ENCODE results near the gene KDM6A. TPM values are rescaled to one million over a fixed set of nuclear protein-coding genes. Genes with fewer than 3 reads are reported as not detected.

Gene KDM6A
- total RNA-seq, 1 experiment from 2014 or later, result 24.0 TPM

DNA sequence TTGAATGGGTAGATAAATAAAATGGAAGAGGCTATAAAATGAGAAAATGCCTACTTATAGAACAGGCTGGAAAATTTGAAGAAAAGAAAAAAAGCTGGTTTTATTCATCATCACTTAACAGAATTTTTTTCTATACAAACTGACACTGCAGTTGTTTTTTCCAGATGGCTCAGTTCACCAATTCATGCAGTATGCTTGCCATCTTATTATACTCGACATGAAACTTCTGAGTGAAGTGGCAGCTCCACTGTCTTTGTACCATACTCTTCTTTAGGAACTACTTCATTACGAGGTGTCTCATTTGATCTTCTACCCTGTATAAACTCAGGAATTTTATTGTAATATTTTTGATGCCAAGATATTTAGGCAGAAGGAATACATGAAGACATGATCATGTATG is 153.0 kb downstream of the KDM6A start:
- Histone ChIP-seq H3K27ac (ENCODE audit: low read length) (no peak overlapping the region), H3K4me1 (ENCODE audit: control insufficient read depth, insufficient read depth, low read length) (no peaks in the 10 kb centered on the region; the same call in 1 of the 2 replicates), H3K36me3 (ENCODE audit: control insufficient read depth, insufficient read depth, low read length) (no peaks in the 10 kb centered on the region), H3K27me3 (ENCODE audit: control insufficient read depth, insufficient read depth, low read length) (no peaks in the 10 kb centered on the region), H3K9me3 (ENCODE audit: control insufficient read depth, insufficient read depth, low read depth, low read length) (no peaks in the 10 kb centered on the region), H3K4me3 (ENCODE audit: low read depth in 2 of 2, low read length in 2 of 2) (no peak overlapping the region)
- no TSS peak for BruUV-seq (replicated peaks)
- in situ Hi-C loops (cut with HindIII; ENCODE audit: low pct_unique_long_range_greater_than_20kb, low sequenced_read_pairs) (no loop called here), intact Hi-C loops (cut with micrococcal nuclease; ENCODE audit: unreplicated experiment) (no loop called here)
- DNase-seq (ENCODE audit: low read depth, low spot score), result no peak
- ChIA-PET CTCF (no interaction called here), POLR2A (no interaction called here)
- no peak for ATAC-seq
- TF ChIP-seq, protein P1, sequence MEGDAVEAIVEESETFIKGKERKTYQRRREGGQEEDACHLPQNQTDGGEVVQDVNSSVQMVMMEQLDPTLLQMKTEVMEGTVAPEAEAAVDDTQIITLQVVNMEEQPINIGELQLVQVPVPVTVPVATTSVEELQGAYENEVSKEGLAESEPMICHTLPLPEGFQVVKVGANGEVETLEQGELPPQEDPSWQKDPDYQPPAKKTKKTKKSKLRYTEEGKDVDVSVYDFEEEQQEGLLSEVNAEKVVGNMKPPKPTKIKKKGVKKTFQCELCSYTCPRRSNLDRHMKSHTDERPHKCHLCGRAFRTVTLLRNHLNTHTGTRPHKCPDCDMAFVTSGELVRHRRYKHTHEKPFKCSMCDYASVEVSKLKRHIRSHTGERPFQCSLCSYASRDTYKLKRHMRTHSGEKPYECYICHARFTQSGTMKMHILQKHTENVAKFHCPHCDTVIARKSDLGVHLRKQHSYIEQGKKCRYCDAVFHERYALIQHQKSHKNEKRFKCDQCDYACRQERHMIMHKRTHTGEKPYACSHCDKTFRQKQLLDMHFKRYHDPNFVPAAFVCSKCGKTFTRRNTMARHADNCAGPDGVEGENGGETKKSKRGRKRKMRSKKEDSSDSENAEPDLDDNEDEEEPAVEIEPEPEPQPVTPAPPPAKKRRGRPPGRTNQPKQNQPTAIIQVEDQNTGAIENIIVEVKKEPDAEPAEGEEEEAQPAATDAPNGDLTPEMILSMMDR (IDR thresholded peaks at IDR 0.05), result no peak
- TF ChIP-seq TCF7L2 (IDR thresholded peaks at IDR 0.05; ENCODE audit: low read depth, low read length) (no peak), POLR2AphosphoS5 (IDR thresholded peaks at IDR 0.05; ENCODE audit: low read depth, low read length) (no peak), SIN3A (IDR thresholded peaks at IDR 0.05; ENCODE audit: borderline replicate concordance, insufficient read depth, low read depth, low read length) (no peak)
- TF ChIP-seq, protein P2, sequence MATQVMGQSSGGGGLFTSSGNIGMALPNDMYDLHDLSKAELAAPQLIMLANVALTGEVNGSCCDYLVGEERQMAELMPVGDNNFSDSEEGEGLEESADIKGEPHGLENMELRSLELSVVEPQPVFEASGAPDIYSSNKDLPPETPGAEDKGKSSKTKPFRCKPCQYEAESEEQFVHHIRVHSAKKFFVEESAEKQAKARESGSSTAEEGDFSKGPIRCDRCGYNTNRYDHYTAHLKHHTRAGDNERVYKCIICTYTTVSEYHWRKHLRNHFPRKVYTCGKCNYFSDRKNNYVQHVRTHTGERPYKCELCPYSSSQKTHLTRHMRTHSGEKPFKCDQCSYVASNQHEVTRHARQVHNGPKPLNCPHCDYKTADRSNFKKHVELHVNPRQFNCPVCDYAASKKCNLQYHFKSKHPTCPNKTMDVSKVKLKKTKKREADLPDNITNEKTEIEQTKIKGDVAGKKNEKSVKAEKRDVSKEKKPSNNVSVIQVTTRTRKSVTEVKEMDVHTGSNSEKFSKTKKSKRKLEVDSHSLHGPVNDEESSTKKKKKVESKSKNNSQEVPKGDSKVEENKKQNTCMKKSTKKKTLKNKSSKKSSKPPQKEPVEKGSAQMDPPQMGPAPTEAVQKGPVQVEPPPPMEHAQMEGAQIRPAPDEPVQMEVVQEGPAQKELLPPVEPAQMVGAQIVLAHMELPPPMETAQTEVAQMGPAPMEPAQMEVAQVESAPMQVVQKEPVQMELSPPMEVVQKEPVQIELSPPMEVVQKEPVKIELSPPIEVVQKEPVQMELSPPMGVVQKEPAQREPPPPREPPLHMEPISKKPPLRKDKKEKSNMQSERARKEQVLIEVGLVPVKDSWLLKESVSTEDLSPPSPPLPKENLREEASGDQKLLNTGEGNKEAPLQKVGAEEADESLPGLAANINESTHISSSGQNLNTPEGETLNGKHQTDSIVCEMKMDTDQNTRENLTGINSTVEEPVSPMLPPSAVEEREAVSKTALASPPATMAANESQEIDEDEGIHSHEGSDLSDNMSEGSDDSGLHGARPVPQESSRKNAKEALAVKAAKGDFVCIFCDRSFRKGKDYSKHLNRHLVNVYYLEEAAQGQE (IDR thresholded peaks at IDR 0.05; ENCODE audit: insufficient read depth in 1 of 2, low read depth in 2 of 2, low read length in 1 of 2), result no peak

DNA sequence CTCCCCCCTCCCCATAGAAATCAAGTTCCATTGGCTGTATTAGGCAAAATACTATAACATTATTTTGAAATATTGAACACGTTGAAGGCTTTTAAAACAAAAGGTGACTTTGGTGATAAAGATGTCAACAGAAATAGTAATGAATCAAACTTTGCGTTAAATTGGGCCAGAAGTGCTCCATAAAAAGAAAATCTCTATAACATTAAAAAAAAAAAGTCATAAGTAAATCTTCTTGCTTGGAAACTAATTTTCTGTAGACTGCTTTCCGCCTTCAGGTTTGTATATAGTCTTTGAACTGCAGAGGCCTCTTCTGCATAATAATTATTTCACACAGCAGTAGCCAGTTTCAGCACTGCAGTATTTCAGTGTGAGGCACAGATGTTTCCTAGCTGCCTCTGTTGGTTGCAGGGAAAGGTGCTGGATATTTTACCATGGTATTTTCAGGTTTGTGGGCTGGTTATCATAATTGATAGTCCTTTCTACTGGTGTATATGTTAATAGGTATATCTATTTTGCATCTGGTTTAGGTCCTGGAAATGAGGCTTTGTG is 158.9 kb downstream of the KDM6A start:
- in situ Hi-C loops (cut with HindIII; ENCODE audit: low pct_unique_long_range_greater_than_20kb, low sequenced_read_pairs), result no loop called here
- H3K27ac ChIP-seq (ENCODE audit: low read length), result no peak overlapping the region
- BruUV-seq (replicated peaks), result no TSS peak
- H3K27me3 ChIP-seq (ENCODE audit: control insufficient read depth, insufficient read depth, low read length), result no peaks in the 10 kb centered on the region
- H3K4me3 ChIP-seq (ENCODE audit: low read depth in 2 of 2, low read length in 2 of 2), result no peak overlapping the region
- ChIA-PET POLR2A (no interaction called here), CTCF (no interaction called here)
- H3K36me3 ChIP-seq (ENCODE audit: control insufficient read depth, insufficient read depth, low read length), result no peaks in the 10 kb centered on the region
- no peak for DNase-seq (ENCODE audit: low read depth, low spot score)
- TF ChIP-seq, protein P2 (IDR thresholded peaks at IDR 0.05; ENCODE audit: insufficient read depth in 1 of 2, low read depth in 2 of 2, low read length in 1 of 2), result no peak
- TF ChIP-seq, protein P1 (IDR thresholded peaks at IDR 0.05), result no peak
- no peak for TF ChIP-seq POLR2AphosphoS5 (IDR thresholded peaks at IDR 0.05; ENCODE audit: low read depth, low read length)
- no peak for TF ChIP-seq SIN3A (IDR thresholded peaks at IDR 0.05; ENCODE audit: borderline replicate concordance, insufficient read depth, low read depth, low read length)
- TF ChIP-seq TCF7L2 (IDR thresholded peaks at IDR 0.05; ENCODE audit: low read depth, low read length), result no peak
- no peaks in the 10 kb centered on the region for H3K4me1 ChIP-seq (ENCODE audit: control insufficient read depth, insufficient read depth, low read length)
- intact Hi-C loops (cut with micrococcal nuclease; ENCODE audit: unreplicated experiment), result no loop called here
- no peaks in the 10 kb centered on the region for H3K9me3 ChIP-seq (ENCODE audit: control insufficient read depth, insufficient read depth, low read depth, low read length)
- no peak for ATAC-seq
